ENCODE results near the gene DIS3. TPM values are rescaled to one million over a fixed set of nuclear protein-coding genes. Genes with fewer than 3 reads are reported as not detected.

DIS3 gene
- total RNA-seq, 4 donors from 2014 or later, result 18.8 to 28.4 (median 22.7) TPM

- 53% methylated on average over 3 of the region's 3 CpGs for WGBS
- H3K9me3 ChIP-seq, result no peaks in the 10 kb centered on the region
- H3K27ac ChIP-seq, result no peak overlapping the region
- H3K27me3 ChIP-seq, result no peaks in the 10 kb centered on the region
- DNase-seq (ENCODE audit: low spot score in 2 of 2), result no peak
- TF ChIP-seq EP300 (IDR thresholded peaks at IDR 0.05) (no peak), CTCF (IDR thresholded peaks at IDR 0.05) (no peak), POLR2AphosphoS5 (IDR thresholded peaks at IDR 0.05) (no peak), POLR2A (IDR thresholded peaks at IDR 0.05) (no peak)
- no peaks in the 10 kb centered on the region for H3K4me1 ChIP-seq
- peaks cover 44% of the 10 kb centered on the region for H3K36me3 ChIP-seq
- no peak overlapping the region for H3K4me3 ChIP-seq
Observed at GRCh38 chr13:72716776-72717175, 64.9 kb downstream of the DIS3 start.

Other genes starting within 250 kb of the DIS3 start
- gene MZT1, start 54.3 kb downstream of the DIS3 start, total RNA-seq, result 1 to 10 TPM; 5.3 to 7.6 (median 5.4) TPM
- gene BORA, start 54.0 kb downstream of the DIS3 start, total RNA-seq, result 1 to 10 TPM; 2.7 to 8.3 (median 4.9) TPM
- gene PIBF1, start 233 bp upstream of the DIS3 start, total RNA-seq, result 10 to 100 TPM in 3 of 4 donors, 1 to 10 TPM in 1; 9.9 to 18.9 (median 11.7) TPM